Measurements from ENCODE around the gene WDR55. TPM values are rescaled to one million over a fixed set of nuclear protein-coding genes. Genes with fewer than 3 reads are reported as not detected.
"Not testable (repeated sequence)": the region's sequence is repeated elsewhere in the genome, so short reads cannot be mapped to it uniquely, and the experiment has no call there.

The WDR55 gene
- polyA plus RNA-seq, 1 donor (not counting 4 experiments of a cell fraction or from before 2014, with no cell fraction given): 21.6 TPM

DNA sequence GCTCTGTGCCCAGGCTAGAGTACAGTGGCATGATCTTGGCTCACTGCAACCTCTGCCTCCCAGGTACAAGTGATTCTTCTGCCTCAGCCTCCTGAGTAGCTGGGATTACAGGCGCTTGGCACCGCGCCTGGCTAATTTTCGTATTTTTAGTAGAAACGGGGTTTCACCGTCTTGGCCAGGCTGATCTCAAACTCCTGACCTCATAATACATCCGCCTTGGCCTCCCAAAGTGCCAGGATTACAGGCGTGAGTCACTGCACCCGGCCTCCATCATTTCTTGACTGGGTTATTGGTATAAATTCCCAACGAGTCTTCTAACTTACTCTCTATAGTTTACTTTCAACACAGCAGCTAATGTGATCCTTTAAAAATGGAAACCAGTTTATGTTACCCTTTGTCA, 39.8 kb upstream of the WDR55 start:
- H3K36me3 ChIP-seq (ENCODE audit: control insufficient read depth in 2 of 2, extremely low read depth in 1 of 2, insufficient read depth in 2 of 2, low read length in 2 of 2); H3K9me1 ChIP-seq (ENCODE audit: control insufficient read depth, extremely low read depth, insufficient read depth, low read length); H2AFZ ChIP-seq (ENCODE audit: control insufficient read depth, low read length); H3K9me3 ChIP-seq (ENCODE audit: control insufficient read depth, low read depth, low read length); H3K27ac ChIP-seq (ENCODE audit: control insufficient read depth, insufficient read depth, low read length); H3K4me2 ChIP-seq (ENCODE audit: control insufficient read depth, extremely low read depth, insufficient read depth, low read depth, low read length); dilution Hi-C loops (cut with MboI; ENCODE audit: extremely low pct_ligation_motif_present, low sequenced_read_pairs); H3K79me2 ChIP-seq (ENCODE audit: control insufficient read depth, insufficient read depth, low read length); DNase-seq (ENCODE audit: low read depth, low spot score); H3K9ac ChIP-seq (ENCODE audit: control insufficient read depth, extremely low read depth, insufficient read depth, low read length); FAIRE-seq; H3K4me1 ChIP-seq (ENCODE audit: control insufficient read depth, extremely low read depth, insufficient read depth, low read length); H3K27me3 ChIP-seq (ENCODE audit: control insufficient read depth, extremely low read depth, insufficient read depth, low read length); H3K4me3 ChIP-seq (ENCODE audit: control insufficient read depth in 2 of 3, extremely low read depth in 1 of 3, insufficient read depth in 2 of 3, low read depth in 1 of 3, low read length in 3 of 3); H4K20me1 ChIP-seq (ENCODE audit: control insufficient read depth, extremely low read depth, insufficient read depth, low read length): not testable (repeated sequence)

DNA sequence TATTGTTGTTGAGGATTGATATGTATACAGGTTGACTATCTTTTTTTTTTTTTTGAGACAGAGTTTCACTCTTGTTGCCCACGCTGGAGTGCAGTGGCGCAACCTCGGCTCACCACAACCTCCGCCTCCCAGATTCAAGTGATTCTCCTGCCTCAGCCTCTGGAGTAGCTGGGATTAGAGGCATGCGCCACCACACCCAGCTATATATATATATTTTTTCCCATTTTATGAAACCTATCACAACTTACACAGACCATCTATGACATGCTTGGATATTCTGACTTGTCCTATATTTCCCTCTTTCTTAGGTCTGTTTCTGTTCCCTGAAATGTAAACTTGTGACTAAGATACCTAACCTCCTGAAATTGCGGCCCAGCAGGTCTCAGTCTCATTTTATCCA, 36.7 kb upstream of the WDR55 start:
- Histone ChIP-seq H3K4me1 (ENCODE audit: control insufficient read depth, extremely low read depth, insufficient read depth, low read length) (peaks cover 15% of the 10 kb centered on the region), H3K9ac (ENCODE audit: control insufficient read depth, extremely low read depth, insufficient read depth, low read length) (no peak overlapping the region), H3K27ac (ENCODE audit: control insufficient read depth, insufficient read depth, low read length) (no peak overlapping the region), H3K4me2 (ENCODE audit: control insufficient read depth, extremely low read depth, insufficient read depth, low read depth, low read length) (no peak overlapping the region), H3K9me3 (ENCODE audit: control insufficient read depth, low read depth, low read length) (no peaks in the 10 kb centered on the region), H3K36me3 (ENCODE audit: control insufficient read depth in 2 of 2, extremely low read depth in 1 of 2, insufficient read depth in 2 of 2, low read length in 2 of 2) (no peaks in the 10 kb centered on the region), H3K79me2 (ENCODE audit: control insufficient read depth, insufficient read depth, low read length) (no peaks in the 10 kb centered on the region), H4K20me1 (ENCODE audit: control insufficient read depth, extremely low read depth, insufficient read depth, low read length) (no peaks in the 10 kb centered on the region), H3K27me3 (ENCODE audit: control insufficient read depth, extremely low read depth, insufficient read depth, low read length) (peaks cover 7% of the 10 kb centered on the region), H3K4me3 (ENCODE audit: control insufficient read depth in 2 of 3, extremely low read depth in 1 of 3, insufficient read depth in 2 of 3, low read depth in 1 of 3, low read length in 3 of 3) (no peak overlapping the region), H2AFZ (ENCODE audit: control insufficient read depth, low read length) (no peak overlapping the region), H3K9me1 (ENCODE audit: control insufficient read depth, extremely low read depth, insufficient read depth, low read length) (no peaks in the 10 kb centered on the region)
- FAIRE-seq: no peak
- TF ChIP-seq, protein P1, sequence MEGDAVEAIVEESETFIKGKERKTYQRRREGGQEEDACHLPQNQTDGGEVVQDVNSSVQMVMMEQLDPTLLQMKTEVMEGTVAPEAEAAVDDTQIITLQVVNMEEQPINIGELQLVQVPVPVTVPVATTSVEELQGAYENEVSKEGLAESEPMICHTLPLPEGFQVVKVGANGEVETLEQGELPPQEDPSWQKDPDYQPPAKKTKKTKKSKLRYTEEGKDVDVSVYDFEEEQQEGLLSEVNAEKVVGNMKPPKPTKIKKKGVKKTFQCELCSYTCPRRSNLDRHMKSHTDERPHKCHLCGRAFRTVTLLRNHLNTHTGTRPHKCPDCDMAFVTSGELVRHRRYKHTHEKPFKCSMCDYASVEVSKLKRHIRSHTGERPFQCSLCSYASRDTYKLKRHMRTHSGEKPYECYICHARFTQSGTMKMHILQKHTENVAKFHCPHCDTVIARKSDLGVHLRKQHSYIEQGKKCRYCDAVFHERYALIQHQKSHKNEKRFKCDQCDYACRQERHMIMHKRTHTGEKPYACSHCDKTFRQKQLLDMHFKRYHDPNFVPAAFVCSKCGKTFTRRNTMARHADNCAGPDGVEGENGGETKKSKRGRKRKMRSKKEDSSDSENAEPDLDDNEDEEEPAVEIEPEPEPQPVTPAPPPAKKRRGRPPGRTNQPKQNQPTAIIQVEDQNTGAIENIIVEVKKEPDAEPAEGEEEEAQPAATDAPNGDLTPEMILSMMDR (optimal IDR thresholded peaks at IDR 0.05 in 1 of 3, IDR thresholded peaks at IDR 0.05 in 1 of 3, conservative IDR thresholded peaks at IDR 0.05 in 1 of 3; ENCODE audit: extremely low read depth in 1 of 3, insufficient read depth in 2 of 3, low read length in 3 of 3): no peak
- no peak for TF ChIP-seq EZH2 (IDR thresholded peaks at IDR 0.05; ENCODE audit: low read length)
- no peak for DNase-seq (ENCODE audit: low read depth, low spot score)
- dilution Hi-C loops (cut with MboI; ENCODE audit: extremely low pct_ligation_motif_present, low sequenced_read_pairs): no loop called here

DNA sequence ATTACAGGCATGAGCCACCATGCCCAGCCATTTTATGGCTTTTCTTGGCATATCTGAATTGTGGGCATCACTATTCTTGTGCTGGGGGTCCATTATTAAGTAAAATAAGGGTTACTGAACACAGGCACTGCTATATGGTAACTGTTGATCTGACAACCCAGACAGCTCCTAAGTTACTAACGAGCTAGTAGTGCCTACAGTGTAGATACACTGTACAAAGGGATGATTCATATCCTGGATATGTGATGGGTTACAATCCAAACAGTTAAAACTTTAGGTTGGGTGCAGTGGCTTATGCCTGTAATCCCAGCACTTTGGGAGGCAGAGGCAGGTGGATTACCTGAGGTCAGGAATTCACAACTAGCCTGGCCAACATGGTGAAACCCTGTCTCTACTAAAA, 36.0 kb upstream of the WDR55 start:
- H3K9me3 ChIP-seq (ENCODE audit: control insufficient read depth, low read depth, low read length): no peaks in the 10 kb centered on the region
- peak; percentile 78 for FAIRE-seq
- H4K20me1 ChIP-seq (ENCODE audit: control insufficient read depth, extremely low read depth, insufficient read depth, low read length): no peaks in the 10 kb centered on the region
- no peaks in the 10 kb centered on the region for H3K79me2 ChIP-seq (ENCODE audit: control insufficient read depth, insufficient read depth, low read length)
- dilution Hi-C loops (cut with MboI; ENCODE audit: extremely low pct_ligation_motif_present, low sequenced_read_pairs): no loop called here
- no peak overlapping the region for H3K4me3 ChIP-seq (ENCODE audit: control insufficient read depth in 2 of 3, extremely low read depth in 1 of 3, insufficient read depth in 2 of 3, low read depth in 1 of 3, low read length in 3 of 3)
- H3K9me1 ChIP-seq (ENCODE audit: control insufficient read depth, extremely low read depth, insufficient read depth, low read length): no peaks in the 10 kb centered on the region
- no peaks in the 10 kb centered on the region for H3K36me3 ChIP-seq (ENCODE audit: control insufficient read depth in 2 of 2, extremely low read depth in 1 of 2, insufficient read depth in 2 of 2, low read length in 2 of 2)
- TF ChIP-seq EZH2 (IDR thresholded peaks at IDR 0.05; ENCODE audit: low read length): no peak
- TF ChIP-seq, protein P1 (optimal IDR thresholded peaks at IDR 0.05 in 1 of 3, IDR thresholded peaks at IDR 0.05 in 1 of 3, conservative IDR thresholded peaks at IDR 0.05 in 1 of 3; ENCODE audit: extremely low read depth in 1 of 3, insufficient read depth in 2 of 3, low read length in 3 of 3): no peak
- DNase-seq (ENCODE audit: low read depth, low spot score): no peak
- H3K4me2 ChIP-seq (ENCODE audit: control insufficient read depth, extremely low read depth, insufficient read depth, low read depth, low read length): no peak overlapping the region
- H3K27ac ChIP-seq (ENCODE audit: control insufficient read depth, insufficient read depth, low read length): no peak overlapping the region
- peaks cover 7% of the 10 kb centered on the region for H3K27me3 ChIP-seq (ENCODE audit: control insufficient read depth, extremely low read depth, insufficient read depth, low read length)
- no peak overlapping the region for H3K9ac ChIP-seq (ENCODE audit: control insufficient read depth, extremely low read depth, insufficient read depth, low read length)
- H2AFZ ChIP-seq (ENCODE audit: control insufficient read depth, low read length): no peak overlapping the region
- H3K4me1 ChIP-seq (ENCODE audit: control insufficient read depth, extremely low read depth, insufficient read depth, low read length): peaks cover 21% of the 10 kb centered on the region
